GM18907 (cell line): ENCODE results near the gene CDC6.
"Not testable (repeated sequence)": the region's sequence is repeated elsewhere in the genome, so short reads cannot be mapped to it uniquely, and the experiment has no call there.

Source experiments
- ATAC-seq: cut with Tn5 transposase; IDR thresholded peaks from one replicate; pipeline ENCODE4 v1.9.1; 2021; ENCODE audit warnings: mild to moderate bottlenecking, moderate library complexity; ENCODE audit not compliant: unreplicated experiment

Gene CDC6

GRCh38 chr17:40284085-40284713 lies 3.5 kb upstream of the CDC6 start:
- no peak for ATAC-seq

GRCh38 chr17:40286473-40286872 lies 1.2 kb upstream of the CDC6 start:
- no peak for ATAC-seq

- no peak for ATAC-seq
Measured at GRCh38 chr17:40287159-40287493, 553 bp upstream of the CDC6 start.

GRCh38 chr17:40290629-40291280 lies 3.1 kb downstream of the CDC6 start:
- no peak for ATAC-seq

GRCh38 chr17:40291281-40291664 lies 3.6 kb downstream of the CDC6 start:
- ATAC-seq: no peak

GRCh38 chr17:40293363-40293762 lies 5.7 kb downstream of the CDC6 start:
- no peak for ATAC-seq

- no peak for ATAC-seq
Measured at GRCh38 chr17:40295488-40296436, 8.1 kb downstream of the CDC6 start.

- ATAC-seq: no peak
Measured at GRCh38 chr17:40297511-40297910, 9.8 kb downstream of the CDC6 start.

GRCh38 chr17:40298726-40299125 lies 11.0 kb downstream of the CDC6 start:
- ATAC-seq: no peak

GRCh38 chr17:40299159-40299757 lies 11.6 kb downstream of the CDC6 start:
- not testable (repeated sequence) for ATAC-seq

- no peak for ATAC-seq
Measured at GRCh38 chr17:40301315-40301714, 13.6 kb downstream of the CDC6 start.

- ATAC-seq: no peak
Measured at GRCh38 chr17:40303009-40303657, 15.5 kb downstream of the CDC6 start.

- ATAC-seq: no peak
Measured at GRCh38 chr17:40303708-40304551, 16.3 kb downstream of the CDC6 start.

- ATAC-seq: not testable (repeated sequence)
Measured at GRCh38 chr17:40304552-40304863, 16.8 kb downstream of the CDC6 start.

- not testable (repeated sequence) for ATAC-seq
Measured at GRCh38 chr17:40304866-40305265, 17.2 kb downstream of the CDC6 start.

GRCh38 chr17:40306395-40306794 lies 18.7 kb downstream of the CDC6 start:
- no peak for ATAC-seq

- ATAC-seq: no peak
Measured at GRCh38 chr17:40307001-40307730, 19.5 kb downstream of the CDC6 start.

- ATAC-seq: no peak
Measured at GRCh38 chr17:40307740-40308239, 20.1 kb downstream of the CDC6 start.
